AG04449 (cell line): Measurements from ENCODE around the gene GCHFR.
A peak's percentile ranks its signal among the peaks of the same experiment; 100 is the strongest.

Experiments used
- CTCF ChIA-PET: fragments of 350-600 bp; formaldehyde crosslinking; extraction: SDS; loops from one replicate; lab custom pipeline; 2021; ENCODE audit warnings: antibody characterized with exemption; lab: Yijun Ruan, JAX
- POLR2A ChIA-PET: fragments of 400-600, 350-600 bp; formaldehyde crosslinking; extraction: SDS; loops from one replicate; lab custom pipeline; 2020; ENCODE audit warnings: antibody characterized with exemption, inconsistent platforms; lab: Yijun Ruan, JAX
- DNase-seq: peaks from one replicate; pipeline ENCODE4 v3.0.0-alpha.2; 2010; ENCODE audit warnings: low read depth, low spot score
- H3K4me3 ChIP-seq: 2 replicates; pipeline ENCODE4 v1.5.1; 2011; ENCODE audit warnings: low read depth, mild to moderate bottlenecking, control low read depth, low read length
- TF ChIP-seq, protein P1 (sequence below): IDR thresholded peaks from one replicate; pipeline ENCODE4 v1.5.1; 2011; ENCODE audit warnings: mild to moderate bottlenecking, moderate library complexity, low read length, control low read depth, inconsistent platforms; ENCODE audit not compliant: insufficient read depth; ENCODE audit errors: missing control alignments

GCHFR gene

GRCh38 chr15:40789119-40789518 is 25.3 kb downstream of the GCHFR start:
- CTCF ChIA-PET: interaction anchor here (1.4 to 3.3 kb wide), 2 partner anchors 22 to 69 kb away, joined by 3 to 18 read pairs; no protein-coding TSS in a partner anchor
- TF ChIP-seq, protein P1, sequence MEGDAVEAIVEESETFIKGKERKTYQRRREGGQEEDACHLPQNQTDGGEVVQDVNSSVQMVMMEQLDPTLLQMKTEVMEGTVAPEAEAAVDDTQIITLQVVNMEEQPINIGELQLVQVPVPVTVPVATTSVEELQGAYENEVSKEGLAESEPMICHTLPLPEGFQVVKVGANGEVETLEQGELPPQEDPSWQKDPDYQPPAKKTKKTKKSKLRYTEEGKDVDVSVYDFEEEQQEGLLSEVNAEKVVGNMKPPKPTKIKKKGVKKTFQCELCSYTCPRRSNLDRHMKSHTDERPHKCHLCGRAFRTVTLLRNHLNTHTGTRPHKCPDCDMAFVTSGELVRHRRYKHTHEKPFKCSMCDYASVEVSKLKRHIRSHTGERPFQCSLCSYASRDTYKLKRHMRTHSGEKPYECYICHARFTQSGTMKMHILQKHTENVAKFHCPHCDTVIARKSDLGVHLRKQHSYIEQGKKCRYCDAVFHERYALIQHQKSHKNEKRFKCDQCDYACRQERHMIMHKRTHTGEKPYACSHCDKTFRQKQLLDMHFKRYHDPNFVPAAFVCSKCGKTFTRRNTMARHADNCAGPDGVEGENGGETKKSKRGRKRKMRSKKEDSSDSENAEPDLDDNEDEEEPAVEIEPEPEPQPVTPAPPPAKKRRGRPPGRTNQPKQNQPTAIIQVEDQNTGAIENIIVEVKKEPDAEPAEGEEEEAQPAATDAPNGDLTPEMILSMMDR: no peak
- POLR2A ChIA-PET: no interaction called here
- H3K4me3 ChIP-seq: no peak overlapping the region
- DNase-seq: no peak

DNA sequence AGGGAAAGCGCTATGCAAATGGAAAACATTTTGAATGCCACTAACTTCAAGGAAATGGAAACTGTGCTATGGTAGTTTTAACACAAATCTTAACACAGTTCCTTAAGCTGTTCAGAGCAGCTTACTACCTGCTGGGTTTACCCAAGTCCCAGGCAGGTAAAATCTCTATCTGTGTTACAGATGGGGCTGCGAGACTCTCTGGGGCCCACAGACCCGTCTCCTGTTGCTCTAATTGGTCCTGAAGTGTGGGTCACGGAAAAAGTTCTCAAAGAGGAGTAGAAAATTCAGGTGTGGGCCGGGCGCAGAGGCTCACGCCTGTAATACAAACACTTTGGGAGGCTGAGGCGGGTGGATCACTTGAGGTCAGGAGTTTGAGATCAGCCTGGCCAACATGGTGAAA is 26.1 kb downstream of the GCHFR start:
- TF ChIP-seq, protein P1: no peak
- ChIA-PET CTCF (interaction anchor here (1.5 to 3.3 kb wide), 2 partner anchors 20 to 68 kb away, joined by 3 to 18 read pairs; partner anchors contain the start of gene C15orf62), POLR2A (no interaction called here)
- no peak for DNase-seq
- H3K4me3 ChIP-seq: no peak overlapping the region

- TF ChIP-seq, protein P1: no peak
- ChIA-PET CTCF (interaction anchor here (1.1 to 3.3 kb wide), 4 partner anchors 8 to 103 kb away, joined by 3 to 18 read pairs (median 7); partner anchors contain the start of gene C15orf62), POLR2A (interaction anchor here (0.9 kb wide), 1 partner anchor 15 kb away, joined by 3 read pairs; no protein-coding TSS in a partner anchor)
- DNase-seq: no peak
- no peak overlapping the region for H3K4me3 ChIP-seq
These were observed 26.9 kb downstream of the GCHFR start for GRCh38 chr15:40790718-40791117.

- no peak for DNase-seq
- ChIA-PET CTCF (interaction anchor here (1.7 to 3.1 kb wide), 3 partner anchors 10 to 102 kb away, joined by 8 to 11 read pairs (median 10); partner anchors contain the start of gene VPS18), POLR2A (no interaction called here)
- H3K4me3 ChIP-seq: no peak overlapping the region
- TF ChIP-seq, protein P1: no peak
These were observed 28.5 kb downstream of the GCHFR start for GRCh38 chr15:40792394-40792793.

GRCh38 chr15:40793216-40793989 is 29.5 kb downstream of the GCHFR start:
- TF ChIP-seq, protein P1: no peak
- peak; percentile 72 for DNase-seq
- no peak overlapping the region for H3K4me3 ChIP-seq
- CTCF ChIA-PET: interaction anchor here (0.6 to 3.1 kb wide), 3 partner anchors 11 to 101 kb away, joined by 3 to 10 read pairs (median 8); partner anchors contain the start of gene VPS18
- POLR2A ChIA-PET: no interaction called here

DNA sequence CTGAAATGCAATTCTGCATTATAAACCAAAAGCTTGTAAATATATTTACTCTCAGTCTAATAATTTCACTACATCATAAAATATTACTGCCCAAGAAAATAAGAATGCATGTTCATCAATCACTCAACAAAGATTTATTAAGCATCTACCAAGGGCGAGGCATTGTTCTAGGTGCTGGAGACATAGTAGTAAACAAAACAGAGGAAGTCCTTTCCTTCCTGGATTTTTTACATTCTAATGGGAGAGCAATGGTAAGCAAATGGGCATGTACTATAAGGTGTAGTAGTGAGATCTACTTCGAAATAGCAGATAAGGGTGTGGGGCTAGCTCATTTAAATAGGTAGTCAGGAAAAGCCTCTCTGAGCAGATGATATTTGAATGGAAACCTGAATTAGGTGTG is 32.2 kb downstream of the GCHFR start:
- DNase-seq: no peak
- TF ChIP-seq, protein P1: no peak
- POLR2A ChIA-PET: interaction anchor here (0.6 kb wide), 1 partner anchor 10 kb away, joined by 3 read pairs; no protein-coding TSS in a partner anchor
- no peak overlapping the region for H3K4me3 ChIP-seq
- CTCF ChIA-PET: no interaction called here
